NB4 (cell line): Measurements from ENCODE around the gene ZGRF1.

Experiments used
- CTCF ChIP-seq: IDR thresholded peaks from one replicate; pipeline ENCODE4 v1.5.1; 2012; ENCODE audit warnings: low read depth, low read length
- MAX ChIP-seq: IDR thresholded peaks from 2 replicates; pipeline ENCODE4 v1.6.1; 2011; ENCODE audit warnings: low read depth, low read length
- POLR2A ChIP-seq: IDR thresholded peaks from 2 replicates; pipeline ENCODE4 v1.6.1; 2011; ENCODE audit warnings: mild to moderate bottlenecking; ENCODE audit not compliant: insufficient read length; ENCODE audit errors: extremely low read depth

GRCh38 chr4:112531146-112531545 lies 105.6 kb downstream of the ZGRF1 start:
- no peak for TF ChIP-seq CTCF
- no peak for TF ChIP-seq MAX
- no peak for TF ChIP-seq POLR2A
